ENCODE data around the gene LARP4B.

DNA sequence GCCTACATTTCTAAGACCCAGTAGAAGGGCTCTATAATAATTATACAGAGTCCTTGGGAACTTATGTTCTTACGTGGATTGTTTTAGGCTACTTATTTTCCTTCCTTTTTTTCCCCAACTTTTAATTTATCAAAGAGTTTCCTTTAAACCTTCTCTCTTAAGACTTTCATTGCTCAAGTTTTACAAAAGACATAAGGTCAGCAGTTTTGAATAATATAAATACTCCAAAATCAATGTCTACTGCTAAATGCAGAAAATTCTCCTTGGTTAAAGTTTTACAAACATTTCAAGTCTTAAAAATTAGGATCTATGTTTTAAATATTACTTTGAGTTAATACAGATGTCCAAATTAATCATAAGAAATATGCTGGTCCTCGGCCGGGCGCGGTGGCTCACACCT lies 97.0 kb downstream of the LARP4B start:
- TF ChIP-seq POLR2A (IDR thresholded peaks at IDR 0.05; ENCODE audit: low read length) (no peak), GATA1 (IDR thresholded peaks at IDR 0.05; ENCODE audit: low read depth, low read length) (no peak)

All from erythroblast (primary cell).